ENCODE measurements around the gene PGGT1B. TPM values are rescaled to one million over a fixed set of nuclear protein-coding genes. Genes with fewer than 3 reads are reported as not detected.

PGGT1B gene
- total RNA-seq, 4 donors from 2014 or later: 2.3 to 35.5 (median 19.3) TPM

DNA sequence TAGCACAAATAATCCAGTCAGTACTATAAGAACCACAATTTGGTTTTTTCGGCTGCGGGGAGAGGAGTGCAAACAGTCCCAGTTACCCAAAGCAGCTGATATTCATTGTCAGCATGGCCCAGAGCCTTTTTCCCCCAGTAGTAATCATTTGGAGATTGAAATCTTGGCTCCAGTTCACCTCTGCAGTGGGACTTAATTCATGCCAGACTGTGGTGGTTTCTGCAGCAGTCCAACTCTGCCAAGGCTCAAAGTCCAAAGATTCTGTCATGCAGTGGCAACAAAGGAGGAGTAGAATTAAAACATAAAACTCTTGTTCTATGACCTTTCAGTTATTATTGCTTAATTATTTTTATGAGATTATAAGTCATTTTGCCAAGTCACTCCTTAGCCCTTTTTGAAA, 68.0 kb downstream of the PGGT1B start:
- no peak overlapping the region for H3K4me3 ChIP-seq
- H3K27ac ChIP-seq: no peak overlapping the region
- TF ChIP-seq POLR2A (IDR thresholded peaks at IDR 0.05): no peak
- intact Hi-C loops (cut with DNase I; ENCODE audit: low total_unique reads): no loop called here
- no peak for DNase-seq
- no peaks in the 10 kb centered on the region for H3K9me3 ChIP-seq
- no peaks in the 10 kb centered on the region for H3K27me3 ChIP-seq
- H3K36me3 ChIP-seq: no peaks in the 10 kb centered on the region
- no peaks in the 10 kb centered on the region for H3K4me1 ChIP-seq

DNA sequence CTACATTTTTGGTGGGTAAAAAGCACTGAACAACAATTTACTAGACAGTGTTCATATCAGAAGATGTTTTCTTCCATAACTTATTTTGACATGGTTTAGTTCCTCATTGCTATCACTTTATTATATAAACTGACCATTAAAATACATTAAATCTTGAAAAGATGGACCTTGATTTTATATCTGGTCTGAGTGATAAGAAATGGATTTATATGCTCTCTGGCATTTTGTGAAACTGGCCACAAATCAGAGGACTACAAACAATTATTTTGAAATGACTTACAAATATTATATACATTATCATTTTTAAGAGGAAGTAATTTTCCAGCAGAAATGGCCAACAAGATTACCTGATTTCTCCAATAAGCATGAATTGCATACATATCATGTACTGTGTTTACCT, 69.4 kb downstream of the PGGT1B start:
- TF ChIP-seq, protein P1, sequence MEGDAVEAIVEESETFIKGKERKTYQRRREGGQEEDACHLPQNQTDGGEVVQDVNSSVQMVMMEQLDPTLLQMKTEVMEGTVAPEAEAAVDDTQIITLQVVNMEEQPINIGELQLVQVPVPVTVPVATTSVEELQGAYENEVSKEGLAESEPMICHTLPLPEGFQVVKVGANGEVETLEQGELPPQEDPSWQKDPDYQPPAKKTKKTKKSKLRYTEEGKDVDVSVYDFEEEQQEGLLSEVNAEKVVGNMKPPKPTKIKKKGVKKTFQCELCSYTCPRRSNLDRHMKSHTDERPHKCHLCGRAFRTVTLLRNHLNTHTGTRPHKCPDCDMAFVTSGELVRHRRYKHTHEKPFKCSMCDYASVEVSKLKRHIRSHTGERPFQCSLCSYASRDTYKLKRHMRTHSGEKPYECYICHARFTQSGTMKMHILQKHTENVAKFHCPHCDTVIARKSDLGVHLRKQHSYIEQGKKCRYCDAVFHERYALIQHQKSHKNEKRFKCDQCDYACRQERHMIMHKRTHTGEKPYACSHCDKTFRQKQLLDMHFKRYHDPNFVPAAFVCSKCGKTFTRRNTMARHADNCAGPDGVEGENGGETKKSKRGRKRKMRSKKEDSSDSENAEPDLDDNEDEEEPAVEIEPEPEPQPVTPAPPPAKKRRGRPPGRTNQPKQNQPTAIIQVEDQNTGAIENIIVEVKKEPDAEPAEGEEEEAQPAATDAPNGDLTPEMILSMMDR (IDR thresholded peaks at IDR 0.05): no peak
- Histone ChIP-seq H3K36me3 (no peaks in the 10 kb centered on the region), H3K9me3 (no peaks in the 10 kb centered on the region)

DNA sequence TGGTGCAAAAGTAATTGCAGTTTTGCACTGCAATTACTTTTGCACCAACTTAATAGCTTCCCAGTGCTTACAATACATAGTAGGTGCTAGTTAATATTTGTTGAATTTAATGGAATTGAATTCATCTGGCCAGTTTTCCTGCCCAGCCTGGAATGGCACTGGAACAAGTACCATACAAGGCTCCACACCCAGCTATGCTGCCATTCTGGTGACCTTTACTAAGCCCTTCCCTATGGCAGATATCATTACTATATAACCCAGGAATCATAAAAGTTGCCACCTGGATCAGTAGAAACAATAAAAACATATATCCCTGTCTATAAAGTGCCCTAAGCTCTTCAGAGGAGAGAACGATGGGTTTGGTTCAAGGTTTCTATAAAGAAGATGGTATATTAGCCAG, 70.6 kb downstream of the PGGT1B start:
- H3K27ac ChIP-seq: no peak overlapping the region

More for the DNA sequence above, 69.4 kb downstream of the PGGT1B start:
- Histone ChIP-seq H3K4me1 (no peaks in the 10 kb centered on the region), H3K4me3 (no peak overlapping the region), H3K27ac (no peak overlapping the region), H3K27me3 (no peaks in the 10 kb centered on the region)
- DNase-seq: no peak
- intact Hi-C loops (cut with DNase I; ENCODE audit: low total_unique reads): no loop called here

DNA sequence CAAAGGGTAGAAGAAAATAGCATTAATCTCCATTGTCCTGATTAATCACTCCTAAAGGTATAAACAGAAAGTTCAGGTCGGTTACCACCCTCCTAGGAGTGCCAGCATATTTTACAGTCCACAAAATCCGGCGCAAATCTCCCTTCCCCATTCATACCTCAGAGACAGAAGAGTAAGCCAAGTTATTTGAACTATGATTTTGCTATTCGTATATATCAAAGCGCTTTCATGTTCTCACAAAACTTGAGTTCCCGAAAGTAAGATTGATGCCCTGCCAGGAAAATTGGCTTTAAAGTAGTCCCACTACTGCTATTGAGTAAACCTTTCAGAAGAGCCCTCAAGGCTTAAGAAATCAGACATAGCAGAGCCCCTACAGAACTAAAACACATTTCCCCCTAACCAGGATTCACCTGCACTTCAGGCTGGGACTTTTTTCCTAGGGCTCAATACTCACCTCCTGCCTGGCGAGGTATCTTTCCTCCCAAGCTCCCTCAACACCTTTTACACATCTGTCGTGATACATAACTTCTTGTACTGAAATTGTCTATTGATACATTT, 71.1 kb downstream of the PGGT1B start:
- Histone ChIP-seq H3K27me3 (no peaks in the 10 kb centered on the region), H3K9me3 (no peaks in the 10 kb centered on the region), H3K27ac (no peak overlapping the region), H3K36me3 (no peaks in the 10 kb centered on the region), H3K4me1 (no peaks in the 10 kb centered on the region), H3K4me3 (no peak overlapping the region)
- intact Hi-C loops (cut with DNase I; ENCODE audit: low total_unique reads): no loop called here
- no peak for TF ChIP-seq POLR2A (IDR thresholded peaks at IDR 0.05)
- TF ChIP-seq, protein P1 (IDR thresholded peaks at IDR 0.05): no peak
- DNase-seq: no peak

More for the DNA sequence above, 70.6 kb downstream of the PGGT1B start:
- no peaks in the 10 kb centered on the region for H3K4me1 ChIP-seq
- DNase-seq: no peak
- intact Hi-C loops (cut with DNase I; ENCODE audit: low total_unique reads): no loop called here
- H3K36me3 ChIP-seq: no peaks in the 10 kb centered on the region
- H3K9me3 ChIP-seq: no peaks in the 10 kb centered on the region
- H3K27me3 ChIP-seq: no peaks in the 10 kb centered on the region
- TF ChIP-seq, protein P1 (IDR thresholded peaks at IDR 0.05): no peak
- no peak for TF ChIP-seq POLR2A (IDR thresholded peaks at IDR 0.05)
- H3K4me3 ChIP-seq: no peak overlapping the region

DNA sequence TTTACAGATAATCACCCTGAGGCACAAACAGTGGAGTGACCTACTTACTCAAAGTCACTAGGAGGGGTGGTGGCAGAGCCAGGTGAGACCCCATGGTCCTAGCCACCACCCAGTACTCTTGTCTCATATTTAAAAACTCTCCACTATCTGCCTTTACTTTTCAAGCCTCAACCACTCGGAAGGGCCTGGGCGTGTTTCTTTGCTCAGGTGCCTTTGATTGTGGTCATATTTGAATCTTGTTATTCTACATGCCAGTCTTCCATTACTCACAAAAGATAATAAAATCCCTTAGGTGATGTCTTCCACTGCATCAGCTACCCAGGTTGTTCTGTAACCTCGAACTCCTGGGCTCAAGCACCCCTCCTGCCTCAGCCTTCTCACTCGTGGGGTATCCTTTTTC, 72.3 kb downstream of the PGGT1B start:
- Histone ChIP-seq H3K27me3 (no peaks in the 10 kb centered on the region), H3K4me1 (no peaks in the 10 kb centered on the region), H3K36me3 (no peaks in the 10 kb centered on the region), H3K9me3 (no peaks in the 10 kb centered on the region), H3K27ac (no peak overlapping the region), H3K4me3 (no peak overlapping the region)
- DNase-seq: no peak
- intact Hi-C loops (cut with DNase I; ENCODE audit: low total_unique reads): no loop called here
- no peak for TF ChIP-seq POLR2A (IDR thresholded peaks at IDR 0.05)
- TF ChIP-seq, protein P1 (IDR thresholded peaks at IDR 0.05): no peak

DNA sequence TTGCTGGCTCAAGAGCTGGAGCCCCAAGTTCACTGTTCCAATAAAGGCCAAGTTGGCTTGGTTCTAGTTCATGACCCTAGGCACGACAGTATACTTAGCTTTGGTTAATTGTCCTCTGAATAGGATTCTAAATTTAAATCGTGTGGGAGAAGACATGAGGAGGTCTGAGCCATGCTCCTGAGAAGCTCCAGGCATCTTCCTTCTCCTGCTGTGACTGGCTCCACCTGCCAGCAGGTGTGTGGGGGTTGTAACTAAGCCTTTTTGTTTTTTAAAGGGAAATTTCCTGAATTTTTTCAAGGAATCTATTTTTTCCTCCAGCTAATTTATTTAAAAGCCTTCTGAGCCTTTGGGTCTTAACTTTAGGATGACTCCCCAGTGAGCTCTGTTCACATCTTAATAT, 72.8 kb downstream of the PGGT1B start:
- Histone ChIP-seq H3K9me3 (no peaks in the 10 kb centered on the region), H3K27me3 (no peaks in the 10 kb centered on the region), H3K27ac (no peak overlapping the region), H3K36me3 (no peaks in the 10 kb centered on the region), H3K4me3 (no peak overlapping the region), H3K4me1 (no peaks in the 10 kb centered on the region)
- DNase-seq: no peak
- TF ChIP-seq, protein P1 (IDR thresholded peaks at IDR 0.05): no peak
- TF ChIP-seq POLR2A (IDR thresholded peaks at IDR 0.05): no peak
- intact Hi-C loops (cut with DNase I; ENCODE audit: low total_unique reads): no loop called here

Data from uterus (tissue), 4 donors.